ENCODE data around the gene TMEM53.

Gene TMEM53

DNA sequence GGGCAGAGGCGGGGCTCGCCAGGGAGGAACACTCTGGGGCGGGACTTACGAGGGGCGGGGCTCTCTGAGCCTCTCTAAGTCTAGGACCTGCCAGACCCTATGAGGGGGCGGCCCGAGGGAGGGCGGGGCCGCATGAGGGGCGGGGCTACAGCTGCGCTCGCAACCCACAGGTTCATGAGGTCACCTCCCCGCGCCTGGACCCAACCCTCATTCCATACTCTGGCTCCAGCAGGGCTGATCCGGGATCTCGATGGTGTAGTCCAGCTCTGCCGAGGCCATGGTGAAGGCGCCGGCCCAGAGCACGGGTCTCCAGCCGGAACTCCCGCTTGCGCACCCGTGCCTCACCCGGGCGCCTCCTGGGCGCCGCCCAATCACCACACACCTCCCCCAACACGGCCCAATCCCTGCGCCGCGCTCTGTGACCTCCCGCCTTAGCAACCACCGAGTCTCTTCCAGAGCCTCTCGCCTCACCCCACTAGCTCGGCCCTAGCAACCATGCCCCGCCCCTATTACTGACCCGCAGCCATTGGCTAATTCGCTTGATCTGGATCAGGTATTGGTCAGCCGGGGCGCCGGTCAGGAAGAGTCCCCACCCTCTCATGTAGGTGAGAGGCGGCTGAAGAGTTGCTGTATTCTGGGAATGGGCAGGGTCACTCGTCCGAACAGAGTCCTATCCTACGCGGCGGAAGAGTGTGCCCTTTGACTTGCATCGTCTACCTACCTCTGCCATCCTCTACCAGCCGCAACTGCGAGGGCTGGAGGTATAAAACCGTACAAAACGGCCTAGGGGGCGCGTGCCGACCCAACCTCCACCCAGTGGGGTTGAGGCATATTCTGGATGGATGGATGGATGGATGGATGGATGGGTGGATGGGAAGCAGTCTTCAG is at the start of gene TMEM53, which contains the start of gene ARMH1:
Gene TMEM53, minus strand, starts transcription at position 369 of the 888 bp plus-strand sequence. Its CDS starts 90 bp downstream, at position 279.
Gene ARMH1, plus strand, starts transcription at position 602 of the 888 bp plus-strand sequence. CDS start 14,984 bp downstream, outside the sequence.
- DNase-seq (ENCODE audit: insufficient read length, low spot score), result peak; percentile 80
- peak; percentile 99 for FAIRE-seq

DNA sequence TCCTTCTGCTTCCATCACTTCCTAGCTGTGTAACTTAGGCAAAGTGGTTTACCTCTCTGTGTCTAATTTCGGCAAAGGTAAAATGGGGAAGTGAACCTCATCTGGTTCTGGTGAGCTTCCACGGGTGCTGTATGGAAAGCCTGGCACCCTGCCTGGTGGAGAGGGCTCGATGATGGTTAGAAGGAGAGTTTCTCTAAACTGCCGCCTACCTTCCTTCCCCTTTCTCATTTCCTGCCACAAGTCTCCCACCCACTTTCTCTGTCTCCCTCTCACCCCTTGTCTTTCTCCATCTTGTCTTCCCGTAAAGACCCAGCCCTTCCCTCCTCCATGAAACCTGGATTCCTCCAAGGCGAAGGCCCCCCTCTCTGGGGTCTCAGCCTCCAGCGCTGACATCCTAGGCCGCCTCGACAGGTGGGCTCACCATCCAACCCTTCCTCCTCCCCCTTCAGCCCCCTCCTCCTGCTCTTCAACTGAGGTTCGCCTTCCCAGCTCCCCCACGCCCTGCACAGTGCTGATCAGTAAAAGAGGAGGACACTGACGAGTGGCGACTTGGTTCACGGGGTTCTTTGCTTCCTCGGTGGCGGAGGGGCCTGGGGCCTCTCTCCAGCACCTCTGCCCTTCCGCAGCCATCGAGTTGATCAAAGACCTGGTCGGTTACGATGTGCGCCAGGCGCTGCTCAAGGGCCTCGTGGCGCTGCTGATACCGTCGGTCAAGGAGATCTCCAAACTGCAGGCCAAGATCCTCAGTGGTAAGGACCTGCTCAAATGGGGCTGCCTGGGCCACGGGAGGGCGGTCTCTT is 49.4 kb upstream of the TMEM53 start:
- peak; percentile 77 for DNase-seq (ENCODE audit: insufficient read length, low spot score)
- FAIRE-seq, result peak; percentile 85

DNA sequence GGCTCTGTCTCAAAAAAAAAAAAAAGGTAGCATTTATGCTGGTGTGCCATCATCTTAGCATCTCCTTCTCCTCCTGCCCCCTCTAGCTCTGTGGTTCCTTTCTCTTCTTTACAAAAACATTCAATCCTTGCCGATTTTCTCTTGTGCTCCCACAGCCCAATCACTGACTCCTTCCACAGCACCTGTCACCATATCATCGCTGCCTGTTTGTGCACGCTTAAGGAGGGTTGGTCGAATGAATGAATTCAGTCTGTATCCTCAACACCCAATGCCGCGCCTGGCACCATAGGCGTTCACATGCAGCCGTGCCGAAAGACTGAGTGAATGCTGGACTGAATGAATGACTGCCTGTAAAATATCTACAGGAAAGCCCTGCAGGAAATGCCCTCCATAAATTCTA is 48.8 kb upstream of the TMEM53 start:
- no peak for FAIRE-seq
- DNase-seq (ENCODE audit: insufficient read length, low spot score), result no peak

DNA sequence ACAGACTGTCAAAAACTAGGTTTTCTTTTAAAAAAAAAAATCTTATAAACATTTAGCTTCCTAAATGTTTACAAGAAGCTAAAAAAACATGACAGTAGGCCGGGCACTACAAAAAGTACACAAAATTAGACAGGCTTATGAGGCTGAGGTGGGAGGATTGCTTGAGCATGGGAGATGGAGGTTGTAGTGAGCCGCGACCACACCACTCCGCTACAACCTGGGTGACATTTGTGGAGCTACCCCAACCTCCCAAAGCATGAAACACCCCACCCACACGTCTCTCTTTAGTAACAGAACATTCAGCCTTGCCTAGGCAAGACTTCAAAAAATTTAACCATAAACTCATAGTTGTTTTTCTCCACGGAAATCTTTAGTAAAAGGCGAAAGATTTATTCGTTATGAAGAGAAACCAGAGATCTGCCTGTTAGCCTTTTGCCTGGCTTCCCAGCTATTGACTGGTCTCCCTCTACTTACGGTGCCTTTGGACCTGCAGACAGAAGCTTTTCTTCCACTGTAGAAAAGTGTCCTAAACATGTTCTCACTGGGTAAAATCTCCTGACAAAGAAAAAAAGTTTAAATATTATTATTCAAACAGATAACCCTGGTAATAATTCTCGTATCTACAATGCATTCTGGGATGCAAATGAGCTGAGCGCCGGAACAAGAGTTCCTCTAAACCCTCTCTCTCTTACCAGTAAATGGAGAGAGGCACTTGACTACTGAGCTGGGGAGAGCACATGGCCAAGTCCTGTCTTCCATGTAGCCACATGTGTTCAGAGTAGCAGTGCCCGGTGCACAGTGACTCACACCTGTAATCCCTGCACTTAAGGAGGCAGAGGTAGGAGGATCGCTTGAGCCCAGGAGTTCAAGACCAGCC is 47.4 kb upstream of the TMEM53 start:
- DNase-seq (ENCODE audit: insufficient read length, low spot score) (no peak), FAIRE-seq (peak; percentile 93)

DNA sequence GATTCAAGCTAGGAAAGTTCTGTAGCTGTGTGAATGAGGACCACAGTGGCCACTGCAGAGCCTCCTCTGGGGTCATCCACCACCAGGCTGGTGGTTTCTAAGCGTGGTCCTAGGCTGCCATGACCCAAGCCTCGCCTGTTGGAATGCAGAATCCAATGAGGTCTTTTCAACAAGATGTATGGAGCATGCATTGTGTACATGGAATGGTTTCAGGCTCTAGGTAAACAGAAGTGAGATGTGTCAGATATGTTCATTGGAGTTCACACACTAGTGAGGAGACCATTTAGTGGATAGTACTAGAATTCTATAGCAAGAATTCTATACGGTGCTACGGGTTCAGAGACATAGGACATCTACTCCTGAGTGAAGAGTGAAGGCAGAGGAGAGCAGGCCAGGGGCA is 46.0 kb upstream of the TMEM53 start:
- DNase-seq (ENCODE audit: insufficient read length, low spot score) (no peak), FAIRE-seq (no peak)

DNA sequence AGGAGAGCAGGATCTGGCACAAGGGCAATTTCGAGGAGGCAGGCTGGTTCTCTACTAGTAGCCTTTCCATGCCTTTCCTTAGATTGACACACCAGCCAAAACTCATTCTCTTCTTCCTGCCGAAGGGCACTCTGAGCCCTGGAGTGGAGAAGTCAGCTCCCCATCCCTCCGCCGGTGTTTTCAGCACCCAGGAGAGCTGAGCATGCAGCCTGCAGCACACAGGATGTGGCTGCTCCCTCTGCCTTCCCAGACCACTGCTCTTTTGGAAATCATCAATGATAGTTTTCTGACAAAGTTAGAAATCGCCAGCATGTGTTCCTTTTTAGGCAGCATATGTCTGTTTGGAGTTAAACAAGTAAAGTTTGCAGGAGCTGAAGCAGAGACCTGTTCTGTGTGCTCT is 45.0 kb upstream of the TMEM53 start:
- DNase-seq (ENCODE audit: insufficient read length, low spot score) (no peak), FAIRE-seq (peak; percentile 11)

DNA sequence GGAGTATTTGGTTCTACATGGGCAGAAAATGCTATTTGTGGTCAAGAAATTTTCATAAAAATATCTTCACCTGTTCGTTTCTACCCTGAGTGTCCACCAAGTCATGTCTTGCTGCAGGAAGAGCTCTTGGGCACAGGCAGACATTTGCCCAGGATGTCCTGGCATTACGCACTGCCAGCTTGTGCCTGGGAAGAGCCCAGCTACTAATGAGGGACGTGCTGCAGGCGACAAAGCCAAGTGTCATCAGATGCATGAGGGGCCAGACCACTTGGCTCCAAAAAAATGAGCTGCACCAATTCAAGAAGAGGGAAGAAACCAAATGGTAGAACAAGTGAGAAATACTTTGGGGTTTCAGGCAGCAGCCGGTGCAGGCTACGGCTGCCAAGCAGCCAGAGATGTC is 43.8 kb upstream of the TMEM53 start:
- DNase-seq (ENCODE audit: insufficient read length, low spot score), result no peak
- FAIRE-seq, result no peak

DNA sequence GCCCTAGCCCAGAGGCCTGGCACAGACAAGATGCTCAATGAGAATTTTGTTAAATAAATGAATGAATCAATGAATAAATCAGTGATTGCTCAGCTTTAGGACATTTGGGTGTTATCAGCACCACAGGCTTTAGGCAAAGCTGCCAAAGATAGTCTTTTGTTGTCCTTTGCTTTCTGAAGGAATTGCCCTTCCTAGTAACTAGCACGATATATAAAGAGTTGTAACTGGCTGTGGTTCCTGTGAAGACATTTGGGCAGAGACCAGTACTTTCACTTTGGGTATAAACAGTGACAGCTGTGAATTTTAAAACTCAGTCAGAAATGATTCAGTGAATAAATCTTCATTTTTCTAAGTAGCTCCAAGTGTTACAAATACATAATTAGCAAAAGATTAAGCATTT is 43.4 kb upstream of the TMEM53 start:
- FAIRE-seq, result peak; percentile 56
- DNase-seq (ENCODE audit: insufficient read length, low spot score), result no peak

DNA sequence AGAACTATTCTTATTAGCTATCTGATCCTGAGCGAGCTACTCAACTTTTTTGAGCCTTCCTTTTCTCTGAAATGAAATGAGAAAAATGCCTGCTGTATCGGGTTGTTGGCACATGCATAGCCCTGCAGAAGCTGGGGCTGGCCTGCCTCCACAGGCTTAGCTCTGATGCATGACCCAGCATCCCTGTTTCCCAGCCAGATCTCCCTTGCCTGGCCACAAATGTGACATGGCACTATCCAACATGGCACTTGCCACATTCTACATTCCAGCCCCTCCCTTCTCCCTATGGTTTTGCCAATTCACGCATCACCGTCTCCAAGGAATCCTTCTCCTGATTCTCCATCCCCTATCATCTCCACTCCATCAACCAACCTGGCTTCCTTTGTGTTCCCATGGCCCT is 42.9 kb upstream of the TMEM53 start:
- FAIRE-seq, result peak; percentile 21
- no peak for DNase-seq (ENCODE audit: insufficient read length, low spot score)

DNA sequence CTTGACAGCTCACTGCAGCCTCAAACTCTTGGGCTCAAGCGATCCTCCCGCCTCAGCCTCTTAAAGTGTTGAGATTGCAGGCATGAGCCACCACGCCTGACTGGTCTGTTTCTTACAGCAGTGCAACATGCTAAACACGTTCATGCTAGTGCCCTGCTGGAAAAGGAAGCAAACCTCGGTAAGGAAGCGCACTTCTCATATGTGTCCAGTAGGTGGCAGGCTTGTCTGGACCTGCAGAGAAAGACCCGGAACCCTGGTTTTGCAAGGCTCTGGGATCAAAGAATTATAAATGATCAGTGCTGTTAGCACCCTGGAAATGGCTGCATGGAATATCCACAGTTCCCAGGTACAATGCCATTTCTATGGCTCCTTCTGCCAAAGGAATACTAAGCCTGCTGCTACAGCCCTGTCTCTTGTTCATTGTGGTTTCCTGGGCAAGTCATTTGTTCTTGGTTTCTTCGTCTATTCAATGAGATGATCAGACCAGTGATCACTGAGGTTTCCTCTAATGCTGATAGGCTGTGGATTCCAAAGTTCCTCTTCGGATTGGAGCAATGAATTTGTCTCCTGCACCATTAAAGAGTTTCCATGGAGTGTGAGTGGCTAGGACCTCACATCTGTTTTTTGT is 40.8 kb upstream of the TMEM53 start:
- DNase-seq (ENCODE audit: insufficient read length, low spot score) (no peak), FAIRE-seq (peak; percentile 99)

DNA sequence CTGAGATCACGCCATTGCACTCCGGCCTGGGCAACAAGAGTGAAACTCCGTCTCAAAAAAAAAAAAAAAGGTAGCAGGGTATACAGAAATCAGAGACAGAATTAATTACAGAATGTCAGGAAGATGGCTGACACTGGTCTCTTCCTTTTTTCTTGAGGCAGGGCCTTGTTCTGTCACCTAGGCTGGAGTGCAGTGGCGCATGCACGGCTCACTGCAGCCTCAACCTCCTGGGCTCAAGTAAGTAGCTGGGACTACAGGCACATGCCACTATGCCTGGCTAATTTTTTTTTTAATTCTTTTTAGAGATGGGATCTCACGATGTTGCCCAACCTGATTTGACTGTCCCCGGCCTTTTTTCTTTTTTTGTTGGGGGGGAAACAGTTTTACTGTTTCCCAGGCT is 40.3 kb upstream of the TMEM53 start:
- DNase-seq (ENCODE audit: insufficient read length, low spot score) (no peak), FAIRE-seq (no peak)

DNA sequence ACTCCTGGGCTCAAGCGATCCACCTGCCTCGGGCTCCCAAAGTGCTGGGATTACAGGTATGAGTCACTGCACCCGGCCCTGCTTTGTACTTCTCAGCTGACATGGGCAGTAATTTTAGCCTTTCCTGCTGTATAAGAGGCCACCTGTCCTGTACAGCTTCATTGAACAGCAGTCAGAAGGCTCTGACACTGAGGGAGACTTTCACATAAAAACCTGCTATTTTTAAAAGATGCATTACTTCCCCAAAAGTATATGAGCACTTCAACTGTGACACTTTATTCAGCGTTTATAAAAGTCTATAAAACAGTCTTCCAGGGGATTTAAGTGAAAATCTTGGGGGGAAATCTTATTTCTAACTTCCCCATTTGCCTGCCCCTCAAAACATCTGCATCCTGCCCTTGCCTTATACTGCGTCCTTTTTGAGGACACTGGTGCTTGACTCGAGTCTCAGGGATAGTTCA is 39.1 kb upstream of the TMEM53 start:
- peak; percentile 81 for FAIRE-seq

DNA sequence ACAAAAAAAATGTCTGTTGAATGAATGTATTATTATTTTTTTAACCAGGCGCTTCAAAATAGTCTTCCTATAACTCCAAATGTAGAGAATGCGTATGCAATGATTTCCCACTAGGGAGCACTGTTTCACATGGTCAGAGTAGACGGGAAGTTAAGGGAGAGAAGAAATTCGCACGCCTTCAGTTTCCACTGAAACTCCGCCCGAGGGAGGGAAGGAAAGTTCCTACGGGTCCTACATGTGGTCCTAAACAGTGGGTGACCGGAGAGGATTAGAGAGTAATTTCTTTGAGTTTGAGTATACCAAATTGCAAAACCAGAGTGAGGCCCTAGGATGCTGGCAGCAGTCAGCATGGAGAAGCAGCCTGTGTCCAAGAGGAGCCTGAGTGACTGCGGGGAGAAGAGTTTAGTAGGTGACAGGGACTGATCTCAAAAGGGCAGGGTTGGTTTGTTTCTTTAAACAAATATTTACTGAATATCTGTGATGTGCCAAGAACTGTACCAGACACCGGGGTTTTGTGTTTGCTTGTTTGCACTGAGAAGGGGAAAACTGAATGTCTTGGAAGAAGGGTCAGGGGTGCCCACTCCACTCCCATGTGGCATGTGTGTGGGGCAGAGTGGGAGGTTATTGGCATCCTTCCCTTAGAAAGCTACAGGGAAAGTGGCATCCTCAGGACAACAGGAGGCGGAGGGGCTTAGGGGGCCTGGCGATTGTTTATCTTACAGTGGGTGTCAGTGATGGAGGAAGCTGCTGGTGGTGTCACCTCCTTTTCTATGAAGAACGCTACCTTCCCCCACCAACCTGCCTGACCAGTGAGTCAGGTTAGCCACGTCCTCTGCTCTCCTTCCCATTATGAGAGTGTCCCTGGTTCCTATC is 33.9 kb upstream of the TMEM53 start:
- peak; percentile 85 for FAIRE-seq
- no peak for DNase-seq (ENCODE audit: insufficient read length, low spot score)

More for the DNA sequence above, 39.1 kb upstream of the TMEM53 start:
- no peak for DNase-seq (ENCODE audit: insufficient read length, low spot score)

DNA sequence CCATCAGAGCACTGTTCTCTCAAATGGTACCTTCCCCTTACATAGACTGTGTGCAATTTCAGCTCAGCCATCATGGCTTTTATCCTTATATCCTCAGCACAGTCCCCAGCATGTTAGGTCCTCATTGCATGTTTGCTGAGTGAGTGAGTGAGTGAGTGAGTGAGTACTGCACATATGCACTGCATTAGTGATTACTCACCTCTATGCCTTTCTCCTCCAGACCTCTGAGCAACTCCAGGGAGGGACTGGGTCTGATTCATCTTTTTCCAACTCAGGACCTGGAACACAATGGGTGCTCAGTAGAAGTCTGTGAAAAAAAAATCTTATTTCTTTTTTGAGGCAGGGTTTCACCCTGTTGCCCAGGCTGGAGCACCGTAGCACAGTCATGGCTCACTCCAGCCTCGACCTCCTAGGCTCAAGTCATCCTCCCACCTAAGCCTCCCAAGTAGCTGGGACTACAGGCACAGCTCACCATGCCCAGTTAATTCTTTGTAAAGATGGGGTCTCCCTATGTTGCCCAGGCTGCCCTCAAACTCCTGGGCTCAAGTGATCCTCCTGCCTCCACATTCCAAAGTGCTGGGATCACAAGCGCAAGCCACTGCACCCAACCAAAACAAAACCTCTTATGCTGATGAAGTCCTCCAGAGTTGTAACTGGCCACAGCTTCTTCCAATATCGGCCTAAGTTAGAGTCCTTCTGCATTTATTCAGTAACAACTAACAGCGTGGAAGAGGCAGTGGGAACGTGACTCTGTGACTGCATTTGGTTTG is 33.0 kb upstream of the TMEM53 start:
- DNase-seq (ENCODE audit: insufficient read length, low spot score) (no peak), FAIRE-seq (no peak)

DNA sequence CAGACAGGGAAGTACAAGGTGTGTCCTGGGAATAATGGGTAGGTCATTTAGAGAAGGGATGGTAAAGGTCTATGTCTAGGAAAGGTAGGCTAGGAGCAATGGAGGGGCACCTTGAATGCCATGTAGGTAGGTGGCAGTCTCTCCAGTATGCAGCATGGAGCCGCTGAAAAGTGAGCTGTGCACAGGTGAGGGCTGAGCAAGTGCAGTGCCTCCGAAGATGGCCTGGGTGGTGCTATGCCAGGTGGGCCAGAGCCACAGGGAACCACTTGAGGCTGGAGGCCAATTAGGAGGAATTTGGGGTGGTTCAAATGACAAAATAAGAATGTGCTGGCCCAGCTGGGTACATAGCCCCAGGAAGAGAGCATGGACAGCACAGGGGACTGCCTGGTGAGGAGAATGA is 31.7 kb upstream of the TMEM53 start:
- DNase-seq (ENCODE audit: insufficient read length, low spot score) (no peak), FAIRE-seq (no peak)

DNA sequence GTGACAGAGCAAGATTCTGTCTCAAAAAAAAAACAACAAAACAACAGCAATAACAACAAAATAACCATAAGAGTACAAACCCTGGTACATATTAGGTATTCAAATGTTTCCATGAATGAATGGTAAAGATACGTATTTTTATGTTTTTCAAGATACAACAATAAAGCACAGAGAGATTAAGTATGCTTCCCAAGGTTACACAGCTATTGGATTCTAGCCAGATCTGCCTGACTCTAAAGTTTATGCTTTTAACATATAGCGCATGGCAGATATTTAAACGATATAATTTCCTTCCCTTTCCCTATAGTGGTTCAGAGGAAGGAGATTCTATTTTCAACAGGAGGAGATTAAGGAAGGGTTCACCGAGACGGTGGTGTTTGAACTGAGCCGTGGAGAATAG is 31.2 kb upstream of the TMEM53 start:
- FAIRE-seq, result no peak
- DNase-seq (ENCODE audit: insufficient read length, low spot score), result no peak

DNA sequence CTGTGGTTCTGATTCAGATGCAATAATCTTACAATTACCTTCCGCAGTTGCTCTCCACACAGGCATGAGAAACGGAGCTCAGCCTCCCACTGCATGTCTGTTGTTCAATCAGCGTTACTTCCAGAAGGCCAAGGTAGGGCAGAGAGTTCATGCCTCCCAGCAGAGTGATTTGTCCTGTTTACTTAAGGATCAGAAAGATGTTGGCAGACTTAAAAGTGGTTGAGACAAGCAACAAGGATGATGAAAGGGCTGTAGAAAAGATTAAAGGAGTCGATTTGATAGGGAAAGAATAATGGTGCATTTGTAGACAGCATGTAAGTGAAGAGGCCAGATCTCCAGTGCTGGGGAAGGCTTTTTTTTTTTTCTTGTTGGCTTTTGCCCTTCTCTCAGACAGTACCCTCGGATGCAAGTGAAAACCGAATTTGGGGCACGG is 26.9 kb upstream of the TMEM53 start:
- DNase-seq (ENCODE audit: insufficient read length, low spot score) (no peak), FAIRE-seq (no peak)

DNA sequence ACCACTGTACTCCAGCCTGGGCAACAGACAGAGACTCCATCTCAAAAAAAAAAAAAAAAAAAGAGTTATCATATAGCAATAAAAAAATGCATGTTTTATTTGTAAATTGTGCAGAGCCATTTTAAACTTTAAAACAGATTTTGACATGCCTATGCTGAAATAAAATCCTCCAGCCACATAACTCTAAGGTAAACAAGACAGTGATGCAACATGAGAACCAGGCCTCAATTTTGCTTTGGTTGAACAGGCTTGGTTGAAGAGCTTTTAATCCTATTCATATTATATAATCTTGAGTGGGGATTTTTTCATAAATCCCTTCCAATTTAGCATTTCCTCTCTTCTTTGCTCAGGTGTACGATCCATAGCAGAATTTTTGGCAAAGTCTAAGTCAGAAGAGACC is 26.3 kb upstream of the TMEM53 start:
- FAIRE-seq, result no peak

More for the DNA sequence above, 26.3 kb upstream of the TMEM53 start:
- no peak for DNase-seq (ENCODE audit: insufficient read length, low spot score)

Data from GM19239 (cell line).